GM19035 (cell line): ENCODE measurements around the gene KLHL18.
"Not testable (repeated sequence)": the region's sequence is repeated elsewhere in the genome, so short reads cannot be mapped to it uniquely, and the experiment has no call there.

Experiments
- ATAC-seq: cut with Tn5 transposase; IDR thresholded peaks from one replicate; pipeline ENCODE4 v1.9.1; 2021; ENCODE audit not compliant: unreplicated experiment

KLHL18 gene

GRCh38 chr3:47356201-47356600 is 73.5 kb downstream of the KLHL18 start:
- ATAC-seq: no peak

- no peak for ATAC-seq
Measured at GRCh38 chr3:47359323-47359722, 76.6 kb downstream of the KLHL18 start.

- ATAC-seq: not testable (repeated sequence)
Measured at GRCh38 chr3:47360110-47360517, 77.4 kb downstream of the KLHL18 start.

GRCh38 chr3:47362701-47363100 is 80.0 kb downstream of the KLHL18 start:
- ATAC-seq: no peak

- no peak for ATAC-seq
Measured at GRCh38 chr3:47365213-47366153, 82.7 kb downstream of the KLHL18 start.

- no peak for ATAC-seq
Measured at GRCh38 chr3:47366833-47367232, 84.1 kb downstream of the KLHL18 start.

- no peak for ATAC-seq
Measured at GRCh38 chr3:47367631-47368030, 84.9 kb downstream of the KLHL18 start.

GRCh38 chr3:47370020-47370419 is 87.3 kb downstream of the KLHL18 start:
- not testable (repeated sequence) for ATAC-seq

- ATAC-seq: no peak
Measured at GRCh38 chr3:47370887-47371697, 88.3 kb downstream of the KLHL18 start.

GRCh38 chr3:47374587-47374986 is 91.8 kb downstream of the KLHL18 start:
- no peak for ATAC-seq

GRCh38 chr3:47376393-47376792 is 93.6 kb downstream of the KLHL18 start:
- ATAC-seq: no peak

- ATAC-seq: no peak
Measured at GRCh38 chr3:47377186-47377585, 94.4 kb downstream of the KLHL18 start.

- ATAC-seq: no peak
Measured at GRCh38 chr3:47378869-47379268, 96.1 kb downstream of the KLHL18 start.

- ATAC-seq: no peak
Measured at GRCh38 chr3:47379411-47379899, 96.7 kb downstream of the KLHL18 start.

- no peak for ATAC-seq
Measured at GRCh38 chr3:47380026-47380600, 97.4 kb downstream of the KLHL18 start.

- peak; percentile 77 for ATAC-seq
Measured at GRCh38 chr3:47380601-47381316, 98.0 kb downstream of the KLHL18 start, which contains the start of gene PTPN23. TSS of gene PTPN23 (plus strand) at chr3:47381021. CDS start at chr3:47381097, 76 bp downstream.

GRCh38 chr3:47381317-47382157 is 98.8 kb downstream of the KLHL18 start:
- ATAC-seq: peak; percentile 64

- no peak for ATAC-seq
Measured at GRCh38 chr3:47384425-47384824, 101.7 kb downstream of the KLHL18 start.

- no peak for ATAC-seq
Measured at GRCh38 chr3:47385007-47385406, 102.3 kb downstream of the KLHL18 start.

GRCh38 chr3:47385796-47386195 is 103.1 kb downstream of the KLHL18 start:
- no peak for ATAC-seq
